CD4-positive, alpha-beta T cell treated with Interleukin-15 for 4 hours (primary cell): ENCODE results near the gene KANK4.

ENCODE experiments used
- DNase-seq: peaks from one replicate; pipeline ENCODE4 v3.0.0-alpha.2; 2020; ENCODE audit warnings: low spot score

KANK4 gene

GRCh38 chr1:62207187-62207586 lies 112.0 kb downstream of the KANK4 start:
- no peak for DNase-seq

- no peak for DNase-seq
Measured at GRCh38 chr1:62198781-62199125, 120.5 kb downstream of the KANK4 start.

- DNase-seq: no peak
Measured at GRCh38 chr1:62198069-62198780, 121.0 kb downstream of the KANK4 start.

GRCh38 chr1:62196086-62196690 lies 123.0 kb downstream of the KANK4 start:
- no peak for DNase-seq

GRCh38 chr1:62194651-62195544 lies 124.3 kb downstream of the KANK4 start, which contains the start of gene L1TD1:
TSS of gene L1TD1 (plus strand) at chr1:62194849. CDS start at chr1:62206629, 11,780 bp downstream.
- DNase-seq: no peak

GRCh38 chr1:62188111-62188510 lies 131.1 kb downstream of the KANK4 start:
- DNase-seq: no peak

GRCh38 chr1:62187548-62187947 lies 131.7 kb downstream of the KANK4 start:
- no peak for DNase-seq
